8988T (cell line): ENCODE results near the gene ABHD2.
"Not testable (repeated sequence)": the region's sequence is repeated elsewhere in the genome, so short reads cannot be mapped to it uniquely, and the experiment has no call there.

ENCODE experiments used
- DNase-seq: peaks from one replicate; pipeline ENCODE4 v3.0.0; 2011

Gene ABHD2

GRCh38 chr15:89141159-89141558 is 52.9 kb downstream of the ABHD2 start:
- DNase-seq: not testable (repeated sequence)

GRCh38 chr15:89141885-89142284 is 53.6 kb downstream of the ABHD2 start:
- DNase-seq: no peak

- DNase-seq: no peak
Measured at GRCh38 chr15:89142423-89142822, 54.2 kb downstream of the ABHD2 start.

GRCh38 chr15:89143503-89144162 is 55.4 kb downstream of the ABHD2 start:
- no peak for DNase-seq

- DNase-seq: no peak
Measured at GRCh38 chr15:89144491-89144890, 56.2 kb downstream of the ABHD2 start.

GRCh38 chr15:89146366-89146765 is 58.1 kb downstream of the ABHD2 start:
- no peak for DNase-seq

GRCh38 chr15:89148126-89148525 is 59.9 kb downstream of the ABHD2 start:
- no peak for DNase-seq

- no peak for DNase-seq
Measured at GRCh38 chr15:89149501-89150101, 61.3 kb downstream of the ABHD2 start.

GRCh38 chr15:89150287-89150686 is 62.0 kb downstream of the ABHD2 start:
- DNase-seq: no peak

GRCh38 chr15:89150762-89151664 is 62.8 kb downstream of the ABHD2 start:
- no peak for DNase-seq

- no peak for DNase-seq
Measured at GRCh38 chr15:89155122-89155521, 66.9 kb downstream of the ABHD2 start.

GRCh38 chr15:89155656-89156055 is 67.4 kb downstream of the ABHD2 start:
- DNase-seq: no peak

- DNase-seq: no peak
Measured at GRCh38 chr15:89157061-89157460, 68.8 kb downstream of the ABHD2 start.

- DNase-seq: no peak
Measured at GRCh38 chr15:89157918-89158564, 69.8 kb downstream of the ABHD2 start.

GRCh38 chr15:89161666-89162065 is 73.4 kb downstream of the ABHD2 start:
- DNase-seq: no peak

- no peak for DNase-seq
Measured at GRCh38 chr15:89163271-89164055, 75.2 kb downstream of the ABHD2 start.

GRCh38 chr15:89164712-89165211 is 76.5 kb downstream of the ABHD2 start:
- no peak for DNase-seq

GRCh38 chr15:89165677-89166076 is 77.4 kb downstream of the ABHD2 start:
- DNase-seq: no peak

- DNase-seq: no peak
Measured at GRCh38 chr15:89167267-89168176, 79.3 kb downstream of the ABHD2 start.

GRCh38 chr15:89168316-89168833 is 80.1 kb downstream of the ABHD2 start:
- DNase-seq: no peak

GRCh38 chr15:89170364-89170763 is 82.1 kb downstream of the ABHD2 start:
- DNase-seq: no peak
